ENCODE results near the gene TEX19.

Gene TEX19

GRCh38 chr17:82322526-82323453 lies 36.3 kb upstream of the TEX19 start:
- Histone ChIP-seq H3K9ac (ENCODE audit: low read length in 5 of 5) (no peak overlapping the region), H3K4me1 (ENCODE audit: control insufficient read depth in 5 of 5, insufficient read depth in 5 of 5, low read length in 5 of 5) (peaks cover 0 to 3% (median 0%) of the 10 kb centered on the region in 5 donors), H3K36me3 (ENCODE audit: control insufficient read depth in 5 of 5, insufficient read depth in 5 of 5, low read length in 5 of 5) (peaks cover 0 to 11% (median 0%) of the 10 kb centered on the region in 5 donors)

GRCh38 chr17:82323514-82324234 lies 35.4 kb upstream of the TEX19 start:
- H3K27me3 ChIP-seq (ENCODE audit: control insufficient read depth in 5 of 5, insufficient read depth in 4 of 5, low read length in 5 of 5), result peaks cover 0 to 8% (median 6%) of the 10 kb centered on the region in 5 donors
- no peak overlapping the region for H3K27ac ChIP-seq (ENCODE audit: low read depth, low read length)
- peaks cover 0 to 3% (median 0%) of the 10 kb centered on the region in 5 donors for H3K4me1 ChIP-seq (ENCODE audit: control insufficient read depth in 5 of 5, insufficient read depth in 5 of 5, low read length in 5 of 5)
- no peak overlapping the region for H3K4me3 ChIP-seq (ENCODE audit: low read depth in 1 of 5, low read length in 5 of 5)
- no peaks in the 10 kb centered on the region for H3K9me3 ChIP-seq (ENCODE audit: control insufficient read depth in 5 of 5, low read length in 5 of 5)
- H3K36me3 ChIP-seq (ENCODE audit: control insufficient read depth in 5 of 5, insufficient read depth in 5 of 5, low read length in 5 of 5), result peaks cover 0 to 11% (median 0%) of the 10 kb centered on the region in 5 donors
- H3K9ac ChIP-seq (ENCODE audit: low read length in 5 of 5), result no peak overlapping the region

More at GRCh38 chr17:82322526-82323453, 36.3 kb upstream of the TEX19 start:
- peaks cover 0 to 7% (median 5%) of the 10 kb centered on the region in 5 donors for H3K27me3 ChIP-seq (ENCODE audit: control insufficient read depth in 5 of 5, insufficient read depth in 4 of 5, low read length in 5 of 5)
- H3K4me3 ChIP-seq (ENCODE audit: low read depth in 1 of 5, low read length in 5 of 5), result no peak overlapping the region
- H3K9me3 ChIP-seq (ENCODE audit: control insufficient read depth in 5 of 5, low read length in 5 of 5), result no peaks in the 10 kb centered on the region
- H3K27ac ChIP-seq (ENCODE audit: low read depth, low read length), result no peak overlapping the region

GRCh38 chr17:82324566-82325285 lies 34.3 kb upstream of the TEX19 start:
- no peak overlapping the region for H3K27ac ChIP-seq (ENCODE audit: low read depth, low read length)
- H3K27me3 ChIP-seq (ENCODE audit: control insufficient read depth in 5 of 5, insufficient read depth in 4 of 5, low read length in 5 of 5), result peaks cover 0 to 16% (median 6%) of the 10 kb centered on the region in 5 donors

GRCh38 chr17:82325286-82326180 lies 33.5 kb upstream of the TEX19 start:
- no peak overlapping the region for H3K27ac ChIP-seq (ENCODE audit: low read depth, low read length)
- peaks cover 1 to 23% (median 9%) of the 10 kb centered on the region in 5 donors for H3K27me3 ChIP-seq (ENCODE audit: control insufficient read depth in 5 of 5, insufficient read depth in 4 of 5, low read length in 5 of 5)
- H3K9me3 ChIP-seq (ENCODE audit: control insufficient read depth in 5 of 5, low read length in 5 of 5), result no peaks in the 10 kb centered on the region
- H3K9ac ChIP-seq (ENCODE audit: low read length in 5 of 5), result no peak overlapping the region
- H3K4me1 ChIP-seq (ENCODE audit: control insufficient read depth in 5 of 5, insufficient read depth in 5 of 5, low read length in 5 of 5), result peaks cover 0 to 9% (median 5%) of the 10 kb centered on the region in 5 donors
- no peak overlapping the region for H3K4me3 ChIP-seq (ENCODE audit: low read depth in 1 of 5, low read length in 5 of 5)
- peaks cover 0 to 11% (median 0%) of the 10 kb centered on the region in 5 donors for H3K36me3 ChIP-seq (ENCODE audit: control insufficient read depth in 5 of 5, insufficient read depth in 5 of 5, low read length in 5 of 5)

More at GRCh38 chr17:82324566-82325285, 34.3 kb upstream of the TEX19 start:
- H3K9me3 ChIP-seq (ENCODE audit: control insufficient read depth in 5 of 5, low read length in 5 of 5), result no peaks in the 10 kb centered on the region
- H3K36me3 ChIP-seq (ENCODE audit: control insufficient read depth in 5 of 5, insufficient read depth in 5 of 5, low read length in 5 of 5), result peaks cover 0 to 11% (median 0%) of the 10 kb centered on the region in 5 donors
- peaks cover 0 to 3% (median 0%) of the 10 kb centered on the region in 5 donors for H3K4me1 ChIP-seq (ENCODE audit: control insufficient read depth in 5 of 5, insufficient read depth in 5 of 5, low read length in 5 of 5)
- no peak overlapping the region for H3K9ac ChIP-seq (ENCODE audit: low read length in 5 of 5)
- H3K4me3 ChIP-seq (ENCODE audit: low read depth in 1 of 5, low read length in 5 of 5), result no peak overlapping the region

GRCh38 chr17:82327289-82327688 lies 31.8 kb upstream of the TEX19 start:
- no peak overlapping the region for H3K4me3 ChIP-seq (ENCODE audit: low read depth in 1 of 5, low read length in 5 of 5)

GRCh38 chr17:82327757-82328140 lies 31.3 kb upstream of the TEX19 start:
- H3K4me1 ChIP-seq (ENCODE audit: control insufficient read depth in 5 of 5, insufficient read depth in 5 of 5, low read length in 5 of 5), result peaks cover 0 to 18% (median 16%) of the 10 kb centered on the region in 5 donors
- no peak overlapping the region for H3K4me3 ChIP-seq (ENCODE audit: low read depth in 1 of 5, low read length in 5 of 5)
- peaks cover 0 to 11% (median 0%) of the 10 kb centered on the region in 5 donors for H3K36me3 ChIP-seq (ENCODE audit: control insufficient read depth in 5 of 5, insufficient read depth in 5 of 5, low read length in 5 of 5)
- no peak overlapping the region for H3K9ac ChIP-seq (ENCODE audit: low read length in 5 of 5)
- no peaks in the 10 kb centered on the region for H3K9me3 ChIP-seq (ENCODE audit: control insufficient read depth in 5 of 5, low read length in 5 of 5)
- no peak overlapping the region for H3K27ac ChIP-seq (ENCODE audit: low read depth, low read length)
- peaks cover 7 to 34% (median 16%) of the 10 kb centered on the region in 5 donors for H3K27me3 ChIP-seq (ENCODE audit: control insufficient read depth in 5 of 5, insufficient read depth in 4 of 5, low read length in 5 of 5)

More at GRCh38 chr17:82327289-82327688, 31.8 kb upstream of the TEX19 start:
- Histone ChIP-seq H3K36me3 (ENCODE audit: control insufficient read depth in 5 of 5, insufficient read depth in 5 of 5, low read length in 5 of 5) (peaks cover 0 to 11% (median 0%) of the 10 kb centered on the region in 5 donors), H3K9me3 (ENCODE audit: control insufficient read depth in 5 of 5, low read length in 5 of 5) (no peaks in the 10 kb centered on the region), H3K27ac (ENCODE audit: low read depth, low read length) (no peak overlapping the region), H3K4me1 (ENCODE audit: control insufficient read depth in 5 of 5, insufficient read depth in 5 of 5, low read length in 5 of 5) (peaks cover 0 to 14% (median 11%) of the 10 kb centered on the region in 5 donors), H3K27me3 (ENCODE audit: control insufficient read depth in 5 of 5, insufficient read depth in 4 of 5, low read length in 5 of 5) (peaks cover 8 to 30% (median 13%) of the 10 kb centered on the region in 5 donors), H3K9ac (ENCODE audit: low read length in 5 of 5) (no peak overlapping the region)

- Histone ChIP-seq H3K27ac (ENCODE audit: low read depth, low read length) (no peak overlapping the region), H3K27me3 (ENCODE audit: control insufficient read depth in 5 of 5, insufficient read depth in 4 of 5, low read length in 5 of 5) (peaks cover 11 to 40% (median 19%) of the 10 kb centered on the region in 5 donors), H3K9ac (ENCODE audit: low read length in 5 of 5) (no peak overlapping the region), H3K4me3 (ENCODE audit: low read depth in 1 of 5, low read length in 5 of 5) (no peak overlapping the region), H3K36me3 (ENCODE audit: control insufficient read depth in 5 of 5, insufficient read depth in 5 of 5, low read length in 5 of 5) (peaks cover 0 to 11% (median 0%) of the 10 kb centered on the region in 5 donors), H3K4me1 (ENCODE audit: control insufficient read depth in 5 of 5, insufficient read depth in 5 of 5, low read length in 5 of 5) (peaks cover 0 to 24% (median 20%) of the 10 kb centered on the region in 5 donors), H3K9me3 (ENCODE audit: control insufficient read depth in 5 of 5, low read length in 5 of 5) (no peaks in the 10 kb centered on the region)
Observed at GRCh38 chr17:82328141-82328993, 30.7 kb upstream of the TEX19 start.

- no peak overlapping the region for H3K9ac ChIP-seq (ENCODE audit: low read length in 5 of 5)
- peaks cover 0 to 31% (median 21%) of the 10 kb centered on the region in 5 donors for H3K4me1 ChIP-seq (ENCODE audit: control insufficient read depth in 5 of 5, insufficient read depth in 5 of 5, low read length in 5 of 5)
- no peak overlapping the region for H3K27ac ChIP-seq (ENCODE audit: low read depth, low read length)
- H3K9me3 ChIP-seq (ENCODE audit: control insufficient read depth in 5 of 5, low read length in 5 of 5), result no peaks in the 10 kb centered on the region
- peaks cover 11 to 40% (median 19%) of the 10 kb centered on the region in 5 donors for H3K27me3 ChIP-seq (ENCODE audit: control insufficient read depth in 5 of 5, insufficient read depth in 4 of 5, low read length in 5 of 5)
- H3K36me3 ChIP-seq (ENCODE audit: control insufficient read depth in 5 of 5, insufficient read depth in 5 of 5, low read length in 5 of 5), result peaks cover 0 to 11% (median 0%) of the 10 kb centered on the region in 5 donors
- no peak overlapping the region for H3K4me3 ChIP-seq (ENCODE audit: low read depth in 1 of 5, low read length in 5 of 5)
Observed at GRCh38 chr17:82328994-82329507, 30.0 kb upstream of the TEX19 start.

Measured in subcutaneous abdominal adipose tissue (tissue), 5 donors.